Stimulated activated CD4-positive, alpha-beta T cell treated with anti-CD3 and anti-CD28 coated beads, Interleukin-12 subunit alpha, Interleukin-12 subunit beta, amount 100 ng/mL, for 24 hours (primary cell): ENCODE results near the gene PCGF5.

Experiments
- DNase-seq, 2 experiments: peaks; one replicate each; pipeline ENCODE4 v3.0.0-alpha.2; 2020; ENCODE audit warnings: low read depth in 2 of 2

The PCGF5 gene

GRCh38 chr10:91328320-91328984 is 108.0 kb downstream of the PCGF5 start:
- no peak for DNase-seq
